GM18526 (cell line): Measurements from ENCODE around the gene RLF.

Experiments used
- POLR2A ChIP-seq: IDR thresholded peaks from 3 replicates; pipeline ENCODE4 v1.6.1; 2011; ENCODE audit not compliant: insufficient read length; ENCODE audit errors: extremely low read depth

The RLF gene

DNA sequence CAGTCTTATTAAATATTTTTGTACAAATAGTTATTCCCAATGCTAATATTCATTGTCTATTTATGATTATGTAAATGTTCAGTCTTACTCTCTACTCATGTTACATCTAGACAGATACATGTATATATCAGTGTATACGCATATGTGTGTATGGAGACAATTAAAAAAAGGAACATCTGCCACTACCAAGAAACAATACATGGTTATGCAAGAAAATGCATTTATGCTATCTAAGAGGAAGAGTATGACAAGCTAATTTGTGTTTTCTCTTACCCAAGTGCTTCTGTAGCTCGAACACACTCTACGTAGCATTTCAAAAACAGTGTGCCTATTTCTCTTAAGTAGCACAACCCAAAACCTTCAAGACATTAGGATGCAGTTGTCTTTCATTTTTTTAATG lies 6.1 kb upstream of the RLF start:
- no peak for TF ChIP-seq POLR2A

DNA sequence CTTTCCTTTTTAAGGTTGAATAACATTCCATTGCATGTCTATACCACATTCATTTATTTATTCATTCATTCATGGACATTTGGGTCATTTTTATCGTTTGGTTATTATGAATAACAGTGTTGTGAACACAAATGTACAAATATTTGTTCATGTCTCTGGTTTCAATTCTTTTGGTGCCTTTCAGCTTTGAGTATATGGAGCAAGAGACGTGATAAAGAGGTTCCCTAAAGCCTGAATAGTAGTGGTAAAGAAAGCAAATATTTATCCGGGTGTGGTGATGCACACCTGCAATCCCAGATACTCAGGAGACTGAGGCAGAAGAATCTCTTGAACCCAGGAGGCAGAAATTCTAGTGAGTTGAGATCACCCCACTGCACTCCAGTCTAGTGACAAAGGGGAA lies 5.3 kb upstream of the RLF start:
- TF ChIP-seq POLR2A: no peak

DNA sequence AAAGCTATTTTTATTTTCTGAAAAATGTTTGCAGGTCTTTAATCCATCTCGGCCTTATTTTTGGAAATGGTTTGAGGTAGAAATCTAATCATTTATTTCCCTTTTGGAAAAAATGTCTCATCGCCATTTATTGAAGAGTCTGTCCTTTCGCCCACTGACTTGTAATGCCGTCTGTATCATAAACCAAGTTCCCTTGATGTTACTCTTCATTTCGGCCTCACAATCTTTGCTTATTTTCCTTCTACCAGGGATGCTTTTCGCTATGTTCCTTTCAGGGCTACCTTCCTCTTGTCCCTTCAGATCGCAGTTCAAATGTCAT lies 422 bp upstream of the RLF start:
- TF ChIP-seq POLR2A: no peak

- no peak for TF ChIP-seq POLR2A
These were observed 756 bp downstream of the RLF start for GRCh38 chr1:40161888-40162397.

GRCh38 chr1:40162753-40163441 lies 1.7 kb downstream of the RLF start:
- TF ChIP-seq POLR2A: no peak

- TF ChIP-seq POLR2A: no peak
These were observed 6.1 kb downstream of the RLF start for GRCh38 chr1:40167317-40167716.

DNA sequence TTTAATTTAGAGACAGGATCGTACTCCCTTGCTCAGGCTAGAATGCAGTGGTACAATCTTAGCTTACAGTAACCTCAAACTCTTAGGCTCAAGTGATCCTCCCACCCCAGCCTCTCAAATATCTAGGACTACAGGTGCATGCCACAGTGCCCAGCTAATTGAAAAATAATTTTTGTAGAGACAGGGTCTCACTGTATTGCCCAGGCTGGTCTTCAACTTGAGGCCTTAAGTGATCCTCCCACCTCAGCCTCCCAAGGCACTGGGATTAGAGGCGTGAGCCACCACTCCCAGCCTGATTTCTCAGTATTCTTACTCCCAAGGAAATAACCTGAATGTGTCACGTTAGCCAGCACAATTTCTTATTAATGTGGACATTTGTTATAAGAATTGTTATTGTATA lies 9.8 kb downstream of the RLF start:
- TF ChIP-seq POLR2A: no peak

DNA sequence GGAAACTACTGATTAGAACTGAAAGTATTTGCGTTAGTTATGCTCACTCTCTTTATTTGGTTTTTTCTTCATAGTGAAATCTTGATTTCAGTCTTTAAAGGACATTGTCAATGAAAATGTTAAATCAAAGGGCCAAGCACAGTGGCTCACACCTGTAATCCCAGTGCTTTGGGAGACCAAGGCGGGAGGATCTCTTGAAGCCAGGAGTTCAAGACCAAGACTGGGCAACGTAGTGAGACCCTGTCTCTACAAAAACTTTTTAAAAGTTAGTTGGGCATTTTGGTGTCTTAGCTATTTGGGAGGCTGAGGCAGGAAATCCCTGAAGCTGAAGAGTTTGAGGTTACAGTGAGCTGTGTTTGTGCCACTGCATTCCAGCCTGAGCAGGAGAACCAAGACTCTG lies 13.6 kb downstream of the RLF start:
- TF ChIP-seq POLR2A: no peak

- TF ChIP-seq POLR2A: no peak
These were observed 17.0 kb downstream of the RLF start for GRCh38 chr1:40178200-40178599.

GRCh38 chr1:40179496-40180089 lies 18.4 kb downstream of the RLF start:
- TF ChIP-seq POLR2A: no peak

GRCh38 chr1:40183055-40183710 lies 22.0 kb downstream of the RLF start:
- TF ChIP-seq POLR2A: no peak

- no peak for TF ChIP-seq POLR2A
These were observed 23.0 kb downstream of the RLF start for GRCh38 chr1:40184193-40184592.

- TF ChIP-seq POLR2A: no peak
These were observed 25.0 kb downstream of the RLF start for GRCh38 chr1:40185951-40186864.

DNA sequence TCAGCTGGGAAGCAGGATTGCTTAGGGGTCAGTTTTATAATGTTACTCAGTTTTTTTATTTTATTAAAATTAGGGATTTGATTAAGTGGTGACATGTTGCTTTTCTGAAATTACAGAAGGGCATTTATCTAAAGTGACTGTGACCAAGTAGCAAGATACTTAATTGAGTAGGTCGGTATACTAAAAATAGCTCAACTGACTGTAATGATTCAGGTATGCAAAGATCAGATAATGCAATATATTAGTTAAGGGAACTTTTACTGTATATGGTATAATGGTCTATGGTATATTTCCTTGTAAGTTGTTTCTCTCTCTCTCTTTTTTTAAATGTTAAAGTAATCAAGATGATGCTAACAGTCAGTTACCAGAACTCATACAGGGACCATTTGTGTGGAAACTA lies 26.2 kb downstream of the RLF start:
- no peak for TF ChIP-seq POLR2A

DNA sequence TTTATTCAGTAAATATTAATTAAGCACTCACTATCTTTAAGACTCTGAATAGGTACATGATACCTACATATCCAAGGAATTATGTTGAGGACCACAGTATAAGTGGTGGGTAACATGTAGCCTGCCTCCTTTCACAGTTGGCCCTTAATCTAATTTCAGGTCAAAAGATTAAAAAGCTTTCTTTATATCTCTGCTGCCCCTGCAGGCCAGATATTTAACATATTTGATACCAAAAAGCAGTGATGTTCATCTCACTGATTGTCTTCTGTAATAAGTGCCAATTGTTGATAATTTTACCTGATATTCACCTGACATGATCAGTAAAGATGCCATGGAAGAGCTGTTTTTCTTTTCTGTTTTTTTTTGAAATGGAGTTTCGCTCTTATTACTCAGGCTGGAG lies 36.5 kb downstream of the RLF start:
- no peak for TF ChIP-seq POLR2A
